Measurements from ENCODE around the gene CRYL1.
"Not testable (repeated sequence)": the region's sequence is repeated elsewhere in the genome, so short reads cannot be mapped to it uniquely, and the experiment has no call there.

CRYL1 gene

DNA sequence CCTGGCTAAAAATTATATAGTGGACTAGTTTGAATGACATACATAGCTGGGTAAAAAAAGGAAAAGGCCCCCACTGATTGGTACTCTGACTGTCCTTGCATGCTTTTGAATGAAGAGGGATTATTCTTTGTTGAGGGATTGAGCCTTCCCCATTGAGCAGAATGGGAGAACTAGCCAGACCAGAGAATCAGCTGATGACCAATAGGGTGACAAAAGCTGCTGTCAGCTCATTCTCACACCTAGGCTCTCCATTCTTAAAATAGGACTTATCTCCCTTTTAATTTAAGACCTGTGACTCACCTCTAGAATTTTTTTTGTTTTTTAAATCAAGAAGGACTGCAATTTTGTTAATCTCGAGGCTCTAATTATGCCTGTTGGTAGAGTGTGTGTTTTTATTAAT lies 79.3 kb downstream of the CRYL1 start:
- no peak for DNase-seq

DNA sequence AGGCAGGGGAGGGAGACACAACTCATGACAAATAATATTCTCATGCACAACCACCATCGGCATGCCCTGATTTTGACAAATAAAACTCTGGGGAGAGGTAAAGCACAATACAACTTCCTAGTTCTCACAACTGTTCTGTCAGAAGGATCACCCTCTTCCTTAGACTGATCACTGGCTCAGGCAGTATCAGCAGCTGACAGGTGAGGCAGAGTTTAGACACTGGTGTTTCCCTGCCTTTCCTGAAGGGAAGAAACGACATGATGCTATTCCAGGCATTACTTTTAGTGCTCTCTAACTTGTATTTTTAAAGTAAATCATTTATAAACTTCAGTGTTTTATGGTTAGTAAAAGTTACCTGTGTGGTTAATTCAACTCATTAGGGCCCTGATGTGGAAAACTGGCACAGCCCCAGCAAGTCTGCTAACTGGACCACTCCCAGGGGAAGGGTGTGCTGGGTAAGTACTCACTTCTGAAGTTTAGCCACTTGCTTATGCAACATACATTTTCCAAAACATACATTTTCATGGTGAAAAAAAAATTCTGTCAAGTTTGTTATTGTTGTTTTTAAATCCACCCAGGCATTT lies 82.8 kb downstream of the CRYL1 start:
- no peak for DNase-seq

DNA sequence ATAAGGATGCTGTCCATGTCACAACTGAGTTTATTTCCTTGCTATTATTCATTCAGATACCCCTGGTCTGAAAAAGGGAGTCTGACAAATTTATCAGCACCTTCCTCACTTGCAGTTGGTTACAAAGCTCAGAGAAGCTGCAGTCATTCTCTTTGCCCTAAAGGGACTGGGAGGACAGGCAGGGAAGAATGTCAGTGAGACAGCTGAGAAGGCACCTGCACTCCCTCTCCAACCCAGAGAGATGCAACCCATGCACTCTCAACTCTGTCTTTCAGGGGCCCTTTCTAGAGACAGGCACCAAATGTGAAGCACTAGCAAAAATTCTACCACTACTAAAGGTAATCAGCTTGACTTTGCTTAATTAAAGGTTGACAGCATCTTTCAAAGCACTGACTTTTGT lies 83.3 kb downstream of the CRYL1 start:
- DNase-seq: no peak

DNA sequence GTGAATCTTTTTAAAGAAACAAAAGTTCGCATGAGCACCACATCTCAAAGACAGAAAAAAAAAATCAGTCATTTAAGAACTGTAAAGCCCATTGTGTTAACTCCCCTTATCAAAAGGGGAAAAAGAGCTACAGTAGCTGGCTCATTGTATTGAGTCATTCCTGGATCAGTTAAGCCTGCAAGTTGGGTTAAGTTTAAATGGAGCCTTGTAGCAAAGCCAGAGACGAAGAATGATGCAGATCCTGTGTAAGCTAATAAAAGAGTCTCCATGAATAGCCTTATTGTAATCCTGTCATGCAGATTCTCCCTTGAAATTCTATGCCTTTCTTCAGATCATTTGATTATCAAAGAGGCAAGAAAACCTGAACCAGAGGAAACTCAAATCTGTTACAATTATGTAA lies 83.8 kb downstream of the CRYL1 start:
- peak; percentile 34 for DNase-seq

DNA sequence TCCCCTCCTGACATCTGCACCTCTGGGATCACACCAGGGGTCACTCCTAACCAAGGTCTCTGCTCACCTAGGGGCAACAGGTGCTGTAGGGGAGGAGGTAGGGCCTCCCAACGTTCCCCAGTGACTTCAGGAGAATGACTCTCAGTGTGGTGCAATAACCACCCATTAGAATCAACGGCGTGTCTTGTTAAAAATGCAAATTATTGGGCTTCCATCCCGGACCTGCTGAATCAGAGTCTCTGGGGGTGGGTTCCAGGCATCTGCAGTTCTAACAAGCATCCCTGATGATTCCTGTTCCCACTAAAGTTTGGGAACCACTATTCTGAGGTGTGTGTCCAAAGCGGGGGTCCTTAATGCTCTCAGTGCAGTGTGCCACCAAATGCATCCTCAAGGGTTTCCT lies 84.6 kb downstream of the CRYL1 start:
- no peak for DNase-seq

DNA sequence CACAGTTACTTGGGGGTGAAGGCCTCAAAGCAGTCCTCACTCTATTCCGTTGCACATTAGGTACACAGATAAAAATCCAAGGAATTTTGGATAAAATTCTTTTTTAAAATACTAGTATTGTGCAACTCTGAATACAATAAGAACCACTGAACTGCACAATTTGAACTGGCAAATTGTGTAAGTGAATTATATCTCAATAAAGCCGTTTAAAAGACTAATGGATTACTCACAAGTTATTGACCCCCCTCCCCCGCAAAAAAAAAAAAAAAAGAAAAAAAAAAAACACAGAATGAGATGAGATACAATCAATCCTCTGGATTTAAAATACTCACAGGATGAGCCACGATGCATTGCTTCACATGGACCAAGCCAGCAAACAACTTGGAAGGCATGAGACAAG lies 86.4 kb downstream of the CRYL1 start:
- DNase-seq: no peak

DNA sequence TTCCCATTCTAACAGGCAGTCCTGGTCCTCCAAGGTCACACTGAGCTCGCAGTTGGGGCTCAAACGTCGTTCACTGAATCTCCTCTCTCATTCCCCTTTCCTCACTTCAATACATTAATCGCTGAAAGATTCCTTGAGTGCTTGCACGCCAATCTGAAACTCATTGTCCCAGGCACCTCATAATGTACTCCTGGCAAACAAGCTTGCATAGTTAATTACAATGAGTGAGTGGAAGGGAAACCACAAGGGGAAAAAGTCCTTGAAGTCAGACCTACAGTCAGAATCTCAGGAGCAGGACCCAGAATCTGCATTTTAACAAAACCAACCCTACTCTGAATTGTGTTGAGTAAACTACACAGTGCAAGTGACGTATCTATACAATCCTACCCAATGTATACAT lies 86.9 kb downstream of the CRYL1 start:
- DNase-seq: no peak

DNA sequence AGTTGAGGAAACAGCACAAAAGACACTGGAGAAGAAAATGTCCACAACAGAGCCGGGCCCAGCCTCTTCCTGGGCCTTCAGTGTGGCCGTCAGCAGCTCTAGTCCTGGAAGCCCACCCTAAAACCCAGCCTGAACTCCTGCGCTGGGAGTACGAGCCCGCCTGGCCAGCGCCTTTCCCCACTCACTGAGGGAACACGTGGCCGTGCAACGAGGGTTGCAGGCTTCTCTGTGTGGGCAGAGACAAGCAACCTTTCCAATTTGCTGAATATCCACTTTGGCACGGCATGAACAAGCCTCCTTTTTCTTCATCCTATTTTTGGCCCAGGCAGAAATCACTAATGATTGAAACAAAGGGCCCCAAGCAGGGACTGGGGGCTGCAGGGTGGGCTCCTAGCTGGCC lies 89.2 kb downstream of the CRYL1 start:
- no peak for DNase-seq

DNA sequence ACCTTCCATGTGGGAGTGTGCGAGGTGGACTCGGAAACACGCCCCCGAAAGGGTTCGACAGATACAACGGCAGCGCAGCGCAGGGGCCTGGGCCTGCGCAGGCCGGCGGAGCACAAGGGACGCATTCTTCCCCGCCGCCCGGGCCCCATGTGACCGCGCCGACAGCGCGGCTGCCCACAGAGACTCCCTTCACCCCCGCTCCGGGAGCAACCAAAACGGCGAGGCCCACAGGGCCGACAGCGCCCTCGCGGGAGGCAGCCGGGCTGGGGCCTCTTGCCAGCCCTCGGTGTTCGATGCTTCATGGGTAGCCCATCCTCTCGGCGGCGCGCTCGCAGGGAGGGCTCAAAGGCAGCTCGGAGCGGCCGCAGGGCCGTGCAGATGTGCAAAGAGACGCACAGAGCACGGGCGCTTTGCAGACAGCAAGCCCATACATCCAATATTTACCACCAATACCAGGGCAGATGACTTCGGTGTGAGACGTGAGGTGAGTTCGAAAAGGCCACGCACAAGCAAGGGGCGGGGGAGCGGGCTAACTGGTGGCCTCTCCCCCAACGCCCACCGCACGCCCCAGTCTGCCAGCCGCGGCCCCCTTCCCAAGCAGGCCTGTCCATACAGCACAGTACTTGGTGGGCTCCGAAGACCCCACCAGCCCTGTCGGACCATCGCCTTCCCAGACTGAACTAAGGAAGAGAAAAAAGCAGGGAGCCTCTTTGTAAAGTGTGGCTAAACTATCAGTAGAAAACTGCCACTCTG lies 89.9 kb downstream of the CRYL1 start:
- peak; percentile 47 for DNase-seq

DNA sequence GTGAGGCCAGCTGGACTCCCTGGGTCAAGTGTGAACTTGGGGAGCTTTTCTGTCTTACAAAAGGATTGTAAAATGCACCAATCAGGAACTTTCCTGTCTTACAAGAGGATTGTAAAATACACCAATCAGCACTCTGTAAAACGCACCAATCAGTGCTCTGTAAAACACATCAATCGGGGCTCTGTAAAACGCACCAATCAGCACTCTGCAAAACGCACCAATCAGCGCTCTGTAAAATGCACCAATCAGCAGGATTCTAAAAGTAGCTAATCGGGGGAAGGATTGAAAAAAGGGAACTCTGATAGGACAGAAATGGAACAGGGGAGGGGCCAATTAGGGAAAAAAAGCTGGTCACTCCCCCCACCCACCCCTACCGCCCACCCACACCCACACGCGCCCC lies 91.4 kb downstream of the CRYL1 start:
- not testable (repeated sequence) for DNase-seq

DNA sequence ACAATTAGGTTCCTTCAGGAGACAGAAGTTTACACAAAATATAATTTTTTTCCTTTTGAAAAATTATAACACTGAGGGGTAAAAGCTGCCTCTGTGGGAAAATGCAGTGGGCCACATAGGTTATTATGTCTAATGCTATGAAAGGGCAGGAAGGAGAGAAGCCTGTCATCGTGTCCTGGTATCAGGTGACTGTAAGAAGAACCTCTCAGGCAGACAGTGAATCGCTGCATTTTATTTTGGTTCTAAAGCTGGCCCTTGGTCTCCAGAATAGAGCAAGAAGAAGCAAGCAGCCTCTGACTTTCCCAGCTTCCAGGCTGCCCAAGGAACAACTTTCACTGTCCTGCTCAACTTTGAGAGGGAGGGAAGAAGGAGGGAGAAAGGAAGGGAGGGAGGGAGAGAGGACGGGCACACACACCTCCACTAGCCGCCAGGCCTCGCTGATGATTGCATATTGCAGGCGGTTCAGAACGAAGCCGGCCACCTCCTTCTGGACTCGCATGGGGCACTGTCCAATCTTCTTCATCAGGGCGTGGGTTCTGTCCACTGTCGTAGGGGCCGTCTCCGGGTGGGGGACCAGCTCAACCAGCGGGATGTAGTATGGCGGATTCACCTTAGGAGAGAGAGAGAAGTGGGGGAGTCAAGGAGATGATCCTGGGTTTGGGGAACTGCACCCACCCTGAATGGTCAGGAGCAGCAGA lies 93.8 kb downstream of the CRYL1 start:
- DNase-seq: no peak

DNA sequence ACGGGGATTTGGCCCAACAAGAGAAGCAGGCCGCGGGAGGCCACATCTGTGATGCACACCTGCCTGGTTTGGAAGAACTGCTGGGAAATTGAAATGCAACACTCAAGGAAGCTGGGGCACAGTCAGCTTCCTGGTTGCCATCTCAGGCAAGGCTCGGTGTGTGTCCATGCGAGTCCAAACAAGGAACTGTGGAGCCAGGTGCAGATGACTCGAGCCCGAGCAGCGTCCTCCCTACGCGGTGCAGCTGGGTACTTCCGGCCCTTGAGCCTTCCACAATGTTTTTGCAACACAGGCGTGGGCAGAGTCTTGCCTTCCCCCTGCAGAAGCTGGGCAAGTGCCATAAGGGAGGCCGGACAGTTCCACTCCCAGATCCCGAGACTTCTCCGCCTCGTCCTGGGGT lies 94.6 kb downstream of the CRYL1 start:
- no peak for DNase-seq

DNA sequence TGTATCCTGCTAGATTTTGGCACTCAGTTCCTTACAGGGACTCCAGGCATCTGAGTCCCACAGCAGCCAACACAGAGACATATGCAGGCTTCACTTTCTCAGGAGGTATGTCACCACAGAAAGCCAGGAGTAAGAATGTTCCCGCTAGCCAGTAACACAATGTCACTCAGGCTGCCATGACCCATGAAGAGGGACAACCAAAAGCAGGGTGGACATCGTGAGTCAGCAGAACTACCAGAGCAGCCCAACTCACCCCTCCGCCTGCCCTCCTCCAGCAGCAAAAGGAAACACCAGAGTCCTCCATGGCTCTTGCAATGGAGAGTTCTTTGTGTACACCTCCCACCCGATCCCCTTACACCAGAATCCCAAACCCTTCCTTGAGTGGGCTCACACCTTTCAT lies 95.4 kb downstream of the CRYL1 start:
- DNase-seq: no peak

DNA sequence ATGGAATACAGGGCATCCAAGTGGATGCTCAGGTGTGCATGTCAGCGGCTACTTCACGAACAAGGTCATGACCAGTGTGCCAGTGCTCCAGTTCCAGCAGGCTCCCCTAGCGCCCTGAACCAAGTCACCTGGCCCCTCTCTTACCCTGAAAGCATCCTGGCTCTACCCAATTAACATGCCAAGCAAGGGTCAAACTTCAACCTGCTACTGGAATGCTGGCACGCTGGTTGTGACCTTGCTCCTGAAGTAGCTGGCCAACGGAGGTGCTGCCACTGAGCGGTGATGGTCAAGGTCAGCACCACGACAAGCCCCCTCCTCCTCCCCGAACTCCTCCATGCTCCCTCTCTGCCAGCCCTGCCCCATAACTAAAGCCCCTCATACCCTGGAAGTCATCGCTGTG lies 96.0 kb downstream of the CRYL1 start:
- DNase-seq: no peak

DNA sequence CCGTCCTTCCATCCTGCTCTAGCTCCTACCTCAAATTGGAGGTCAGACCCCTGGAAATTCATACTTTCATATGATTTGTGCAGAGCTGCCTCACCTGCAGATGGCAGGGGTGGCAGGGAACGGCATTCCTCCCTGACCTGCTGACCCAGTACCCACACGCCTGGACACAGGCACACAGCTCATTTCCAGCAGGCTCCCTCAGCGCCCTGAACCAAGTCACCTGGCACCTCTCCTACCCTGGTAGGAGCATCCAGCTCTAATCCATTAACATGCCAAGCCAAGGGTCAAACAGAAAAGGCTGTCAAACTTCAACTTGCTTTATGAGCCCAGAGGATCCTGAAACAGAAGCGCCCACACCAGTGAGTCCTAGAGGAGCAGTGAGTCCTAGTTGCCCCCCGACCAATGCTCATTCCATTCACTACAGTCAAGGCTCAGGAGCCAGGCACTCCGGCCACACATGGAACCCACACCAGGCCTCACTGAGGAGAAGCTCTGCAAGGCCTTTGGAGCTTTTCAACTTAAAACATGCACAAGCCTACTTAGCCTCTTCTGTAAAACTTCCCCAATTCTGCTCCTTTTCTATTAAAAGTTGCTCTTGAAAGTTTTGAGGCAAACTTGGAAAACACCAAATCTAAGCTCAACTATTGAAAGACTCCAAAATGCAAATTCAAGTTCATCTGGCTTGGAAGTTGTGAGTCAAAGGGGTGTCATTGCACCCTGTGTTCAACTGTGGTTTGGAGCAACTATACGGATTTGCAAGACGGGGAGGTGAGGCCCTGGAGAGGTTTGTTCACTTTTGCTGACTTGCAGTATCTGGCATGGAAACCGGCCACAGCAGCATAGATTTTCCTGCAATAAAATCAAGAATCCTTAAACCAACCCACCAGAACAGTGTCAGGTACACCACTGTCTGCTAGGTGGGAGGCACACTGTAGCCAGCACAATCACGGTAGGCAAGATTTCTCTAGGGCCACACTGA lies 96.7 kb downstream of the CRYL1 start:
- no peak for DNase-seq

DNA sequence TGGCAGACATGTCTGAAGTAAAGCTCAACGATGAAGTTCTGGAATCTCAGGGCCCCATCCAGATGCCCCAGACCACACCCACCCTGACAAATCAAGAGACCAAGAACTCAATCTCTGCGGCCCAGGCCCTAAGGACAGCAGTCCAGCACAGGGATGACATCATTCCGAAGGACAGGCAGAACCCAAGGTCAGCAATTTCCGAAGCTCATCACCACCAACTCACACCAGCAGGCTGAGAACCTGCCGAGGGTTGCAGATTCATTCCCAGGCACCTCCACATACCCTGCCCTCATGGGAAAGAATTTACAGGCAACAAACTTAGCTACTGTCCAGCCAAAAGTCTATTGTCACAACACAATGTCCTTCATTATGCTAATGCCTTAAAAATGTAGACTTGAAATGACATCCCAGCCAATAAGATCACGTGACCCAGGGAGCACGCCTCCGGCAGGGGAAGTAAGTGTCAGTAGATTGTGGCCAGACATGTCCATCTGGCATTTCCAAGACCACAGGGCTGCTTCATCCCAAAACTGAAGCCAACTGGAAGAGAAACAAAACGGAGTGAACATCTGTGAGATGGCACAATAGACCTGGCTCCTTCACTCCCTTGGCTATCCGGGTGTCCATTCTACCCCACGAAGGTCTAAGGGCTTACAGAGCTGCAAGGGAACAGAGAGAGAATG lies 98.8 kb downstream of the CRYL1 start:
- no peak for DNase-seq

DNA sequence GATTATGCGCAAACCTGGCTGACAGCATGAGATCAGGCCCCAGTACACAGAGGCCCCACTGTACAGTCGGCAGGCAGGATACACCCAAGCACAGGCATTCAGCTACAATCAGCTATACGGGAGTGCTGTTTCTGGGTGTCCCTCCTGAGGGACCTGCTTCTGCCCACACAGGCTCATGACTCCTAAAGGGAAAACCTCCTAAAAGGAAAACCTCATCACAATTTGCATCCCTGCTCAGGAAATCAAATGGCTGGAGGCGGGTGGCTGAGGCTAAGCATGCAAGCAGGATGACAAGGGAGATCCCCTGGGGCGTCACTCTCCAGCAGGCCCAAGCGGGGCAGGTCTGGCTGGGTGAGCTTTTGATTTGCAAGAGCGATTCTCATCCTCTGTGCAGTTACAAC lies 99.8 kb downstream of the CRYL1 start:
- no peak for DNase-seq

DNA sequence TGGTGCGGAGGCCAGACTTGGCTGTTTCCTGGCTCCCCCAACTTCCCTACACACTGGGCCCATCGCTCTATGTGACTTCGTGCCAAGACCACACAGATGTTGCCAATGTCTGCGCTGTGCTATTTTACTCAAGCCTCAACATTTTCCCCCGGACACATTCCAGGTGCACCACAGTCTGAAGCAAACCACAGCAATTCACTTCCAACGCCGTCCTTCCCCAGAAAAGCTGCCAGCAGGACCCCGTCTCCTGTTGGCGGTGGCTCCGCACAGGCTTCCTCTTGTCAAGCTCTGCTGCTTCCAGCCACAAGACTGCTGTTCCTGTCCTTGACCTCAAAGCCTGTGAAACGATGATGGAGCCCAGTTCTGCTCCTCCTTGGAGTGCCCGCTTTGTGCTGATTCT lies 100.7 kb downstream of the CRYL1 start:
- DNase-seq: no peak

DNA sequence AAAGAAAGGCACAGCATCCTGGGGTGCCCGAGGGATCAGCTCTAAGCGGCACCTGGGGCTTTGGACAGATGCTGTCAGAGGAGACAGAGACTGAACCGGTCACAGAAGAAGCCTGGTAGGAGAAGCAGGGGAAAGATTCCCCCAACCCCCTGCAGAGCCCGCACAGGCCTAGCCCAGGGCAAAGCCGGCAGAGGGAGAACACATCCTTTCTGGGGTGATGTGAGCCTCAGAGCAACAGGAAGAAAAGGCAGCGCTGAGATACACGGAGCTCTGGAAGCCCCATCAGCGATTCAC lies 101.2 kb downstream of the CRYL1 start:
- DNase-seq: no peak

DNA sequence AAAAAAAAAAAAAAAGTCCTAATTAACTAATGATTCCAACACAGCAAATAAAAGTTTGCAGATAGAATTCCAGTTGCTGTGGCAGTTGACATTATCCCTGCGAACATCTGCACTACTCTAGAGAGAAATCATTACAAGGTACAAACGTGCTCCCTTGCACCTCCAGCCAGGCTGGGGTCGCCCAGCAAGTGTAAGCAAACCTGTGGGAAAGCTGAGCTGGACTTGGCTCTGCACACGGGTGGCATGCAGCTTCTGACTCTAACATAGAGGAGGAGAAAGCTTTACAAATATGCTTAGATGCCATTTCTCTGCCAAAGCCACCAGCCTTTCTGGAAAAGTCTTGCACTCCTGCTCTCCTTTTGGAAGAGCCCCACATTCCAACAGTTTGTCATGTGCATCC lies 103.3 kb downstream of the CRYL1 start:
- no peak for DNase-seq

DNA sequence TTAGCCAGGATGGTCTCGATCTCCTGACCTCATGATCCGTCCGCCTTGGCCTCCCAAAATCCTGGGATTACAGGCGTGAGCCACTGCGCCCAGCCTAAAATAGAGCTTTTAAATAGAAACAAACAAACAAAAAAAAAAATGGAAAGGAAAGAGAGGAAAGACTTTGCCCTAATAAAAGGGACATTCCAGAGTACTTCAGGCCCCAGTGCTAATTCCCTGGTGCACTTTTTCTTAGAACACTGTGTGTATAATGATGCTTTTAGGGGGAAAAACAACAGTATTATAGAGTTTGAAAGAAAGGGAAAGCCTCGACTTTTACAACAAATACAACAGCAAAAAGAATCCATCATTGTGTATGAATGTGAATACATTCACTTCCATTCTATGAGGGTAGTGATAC lies 104.7 kb downstream of the CRYL1 start:
- no peak for DNase-seq

DNA sequence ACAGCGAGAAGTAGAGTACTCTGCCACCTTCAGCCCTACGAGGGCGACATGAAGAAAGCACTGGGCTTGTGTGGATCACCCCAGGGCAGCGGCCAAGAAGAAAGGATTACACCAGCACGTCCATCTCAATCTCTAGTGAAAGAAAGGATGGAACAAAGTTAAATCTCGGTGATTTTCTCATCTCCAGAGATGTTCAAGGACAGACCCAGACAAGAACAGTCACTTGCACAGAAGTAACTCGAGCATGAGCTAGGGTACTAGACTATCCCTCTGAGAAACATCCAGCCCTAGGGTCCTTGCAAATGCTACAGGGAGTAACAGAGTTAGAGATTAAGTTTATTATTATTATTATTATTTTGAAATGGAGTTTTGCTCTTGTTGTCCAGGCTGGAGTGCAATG lies 106.7 kb downstream of the CRYL1 start:
- DNase-seq: no peak

DNA sequence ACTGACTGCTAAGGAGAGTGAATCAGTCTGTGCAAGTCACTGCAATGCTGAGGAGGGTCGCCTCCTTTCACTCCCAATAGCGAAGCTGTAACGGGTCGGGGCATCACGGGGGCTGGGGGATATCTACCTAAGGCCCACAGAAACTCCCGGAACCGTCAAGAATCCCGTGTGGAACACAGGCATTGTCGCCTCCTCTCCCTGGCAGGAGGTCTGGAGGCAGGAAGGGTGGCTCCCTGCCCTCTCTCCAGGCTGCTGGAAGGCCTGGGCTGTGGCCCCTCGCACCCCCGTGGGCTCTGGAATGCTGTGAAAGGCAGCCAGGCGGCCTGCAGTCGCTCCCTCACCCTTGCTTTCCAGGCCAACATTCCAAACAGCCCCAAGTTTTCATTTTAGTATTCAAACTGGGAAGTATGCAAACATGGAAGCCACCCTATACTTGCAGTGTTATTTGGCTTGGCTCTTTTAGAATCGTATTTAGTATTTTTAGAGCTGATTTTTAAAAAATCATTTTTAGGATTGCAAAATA lies 109.4 kb downstream of the CRYL1 start:
- DNase-seq: no peak
